ENCODE data around the gene CLCA1.
"Not testable (repeated sequence)": the region's sequence is repeated elsewhere in the genome, so short reads cannot be mapped to it uniquely, and the experiment has no call there.

The CLCA1 gene

DNA sequence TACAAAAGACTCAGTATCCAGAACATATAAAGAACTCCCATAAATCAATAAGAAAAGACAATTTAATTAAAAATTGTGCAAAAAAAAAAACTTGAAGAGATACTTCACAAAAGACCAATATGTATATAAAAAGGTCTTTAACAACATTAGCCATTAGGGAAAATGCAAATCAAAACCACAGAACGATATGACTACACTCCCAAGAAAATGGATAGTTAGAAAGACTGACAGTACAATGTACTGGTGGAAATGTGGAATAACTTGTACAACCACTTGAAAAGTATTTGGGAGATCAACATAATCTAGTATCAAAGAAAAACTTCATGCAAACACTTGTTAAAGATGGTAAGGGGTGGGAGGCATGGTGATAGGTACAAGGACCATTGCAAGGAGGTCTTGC, 3.9 kb upstream of the CLCA1 start:
- no peak for FAIRE-seq

DNA sequence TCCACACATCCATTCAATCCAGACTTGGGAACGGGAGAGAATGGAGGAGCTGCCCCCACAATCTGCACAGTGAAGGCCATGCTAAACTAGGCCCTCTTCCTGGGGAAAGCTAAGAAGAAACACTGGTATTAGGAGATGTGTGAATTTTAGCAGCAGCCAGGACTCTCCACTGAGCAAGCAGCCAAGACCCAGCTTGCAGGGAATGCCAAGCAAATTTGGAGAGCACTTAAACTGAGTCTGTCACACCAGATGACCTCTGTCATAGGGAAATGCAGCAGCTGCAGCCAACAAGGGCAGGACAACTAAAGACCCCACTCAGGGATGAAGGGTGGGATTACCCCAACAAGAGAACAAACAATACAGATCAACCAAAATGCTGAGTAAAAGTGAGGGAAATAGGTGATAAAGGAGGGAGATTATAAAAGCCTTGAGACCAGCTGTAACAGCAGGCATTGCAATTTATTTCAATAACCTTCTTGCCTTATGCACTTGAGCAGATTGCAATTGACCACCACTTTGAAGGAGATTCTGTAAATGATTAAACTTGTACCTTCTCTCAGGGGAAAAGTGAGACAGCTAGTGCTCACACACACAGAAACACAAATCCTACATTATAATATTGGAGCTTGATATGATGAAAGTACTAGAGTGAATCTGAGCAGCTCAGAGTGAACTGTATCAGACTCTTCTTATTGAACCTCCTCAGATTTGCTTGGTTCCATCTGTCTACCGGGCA, 2.5 kb upstream of the CLCA1 start:
- FAIRE-seq, result no peak

DNA sequence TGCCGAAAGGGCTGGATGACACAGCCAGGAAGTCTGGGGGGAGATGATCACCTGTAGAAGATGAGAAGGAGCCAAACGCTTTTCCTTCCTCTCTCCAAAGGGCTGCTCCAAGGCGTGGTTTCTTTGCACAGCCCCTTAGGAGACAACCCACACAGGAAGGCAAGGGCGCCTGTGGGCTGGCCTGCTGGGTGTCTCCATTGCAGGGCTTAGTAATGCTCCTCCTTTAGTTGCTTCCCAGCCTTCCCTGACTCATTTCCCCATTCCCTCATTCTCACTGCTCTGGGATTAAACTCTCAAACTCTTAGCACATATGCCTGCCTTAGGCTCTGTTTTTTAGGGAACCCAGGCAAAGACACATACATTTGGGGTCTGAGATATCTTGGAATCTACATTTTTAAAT, 1.7 kb upstream of the CLCA1 start:
- FAIRE-seq, result no peak

DNA sequence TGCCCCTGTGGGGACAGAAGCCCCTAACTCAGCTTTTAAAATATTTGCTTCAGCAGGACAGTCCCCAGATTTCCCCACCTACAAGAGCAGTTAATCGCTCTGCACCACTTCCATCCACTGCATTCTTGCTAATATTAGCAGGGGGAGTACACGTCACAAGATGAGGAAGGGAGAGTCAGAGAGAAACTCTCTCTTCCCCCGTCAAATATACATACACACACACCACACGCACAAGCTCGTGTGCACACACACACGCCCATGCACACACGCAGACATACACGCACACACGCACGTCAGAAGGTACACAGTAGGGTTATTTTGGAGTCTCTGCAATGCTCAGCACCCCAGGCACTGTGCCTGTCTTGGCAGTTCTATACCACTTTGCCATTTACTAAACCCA, 2.1 kb downstream of the CLCA1 start:
- FAIRE-seq, result no peak

DNA sequence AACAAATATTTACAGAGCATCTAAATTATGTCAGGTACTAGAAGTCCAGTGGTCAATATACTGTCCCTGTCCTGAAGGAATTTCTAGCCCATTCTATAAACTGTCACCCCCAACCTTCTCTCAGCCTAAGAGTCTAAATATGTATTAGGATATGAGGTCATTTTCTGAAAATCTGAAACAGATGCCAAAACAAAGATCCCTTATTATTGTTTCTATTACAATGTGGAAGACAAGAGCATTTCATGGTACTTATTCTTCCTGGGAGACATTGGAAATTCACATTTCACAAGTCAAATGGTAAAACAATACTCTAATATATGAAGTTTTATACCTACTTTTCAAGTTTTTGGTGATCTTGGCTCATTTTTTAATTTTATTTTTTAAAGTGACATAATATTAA, 2.6 kb downstream of the CLCA1 start:
- no peak for FAIRE-seq

DNA sequence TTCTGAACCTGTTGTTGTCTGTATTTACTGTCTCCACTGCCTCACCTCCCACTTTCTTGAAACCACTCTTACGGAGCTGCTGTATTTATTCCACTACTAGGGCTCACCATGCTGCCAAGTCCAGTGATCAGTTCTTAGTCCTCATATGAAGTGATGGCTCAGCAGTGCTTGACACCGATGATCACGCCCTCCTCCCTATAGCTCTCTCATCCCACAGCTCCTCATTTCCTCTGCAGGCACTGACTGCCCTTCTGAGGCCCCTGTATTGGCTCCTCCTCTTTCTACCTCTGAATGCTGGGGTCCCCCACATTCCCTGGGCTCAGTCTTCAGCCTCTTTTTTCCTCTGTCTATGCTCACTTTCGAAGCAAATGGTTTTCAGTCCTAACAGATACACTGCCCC, 3.4 kb downstream of the CLCA1 start:
- no peak for FAIRE-seq

DNA sequence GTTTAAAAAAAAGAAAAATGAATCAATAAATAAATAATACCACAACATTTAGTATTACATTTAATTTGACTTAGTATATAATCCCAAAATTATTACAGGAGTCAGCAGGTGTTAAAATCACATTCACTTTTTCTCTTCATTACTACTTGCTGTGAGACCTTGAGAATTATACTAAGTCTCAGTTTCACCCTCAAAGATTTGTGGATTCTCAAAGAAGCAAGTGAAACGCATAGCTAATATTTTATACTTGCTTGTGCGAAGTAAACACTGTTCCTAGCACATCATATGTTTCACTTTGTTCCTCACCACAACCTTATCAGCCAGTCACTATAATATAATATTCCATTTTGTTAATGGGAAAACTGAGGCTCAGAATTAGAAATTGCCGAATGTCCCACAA, 4.0 kb downstream of the CLCA1 start:
- FAIRE-seq, result no peak

DNA sequence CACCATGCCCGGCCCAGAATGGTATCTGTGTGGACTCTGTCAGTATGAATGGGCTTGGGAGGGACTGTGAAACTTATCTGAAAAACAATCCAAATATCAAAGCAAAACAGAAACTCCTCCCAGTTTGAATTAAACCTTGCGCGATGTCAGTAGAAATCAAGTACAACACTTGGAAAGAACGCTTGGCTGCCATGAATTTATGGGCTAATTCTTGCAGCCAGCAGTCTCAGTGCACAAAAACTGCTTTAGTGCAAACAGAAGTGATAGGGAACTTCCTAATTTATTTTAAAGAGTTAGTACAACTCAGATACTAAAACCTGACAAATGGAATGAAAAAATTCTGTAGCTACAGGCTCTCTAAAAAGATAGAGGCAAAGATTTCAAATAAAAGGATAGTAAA, 8.5 kb downstream of the CLCA1 start:
- no peak for FAIRE-seq

DNA sequence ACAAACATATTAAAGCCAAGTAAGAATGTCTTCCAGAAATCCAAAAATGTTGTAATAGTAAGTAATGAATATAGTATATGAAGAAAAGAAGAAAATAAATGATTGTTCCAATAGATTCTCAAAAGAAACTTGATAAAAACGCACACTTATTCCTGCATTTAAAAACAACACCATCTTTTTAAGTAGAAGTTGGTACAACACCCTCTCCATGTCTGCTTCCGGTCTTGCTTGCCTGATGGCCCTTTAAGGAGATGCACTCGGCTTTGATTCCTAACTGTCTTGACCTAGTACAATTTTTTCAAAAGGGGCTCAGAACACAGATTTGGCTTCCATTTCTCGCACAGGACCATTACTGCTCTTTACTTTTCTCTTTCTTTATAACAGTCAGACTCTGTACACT, 9.0 kb downstream of the CLCA1 start:
- FAIRE-seq, result no peak

DNA sequence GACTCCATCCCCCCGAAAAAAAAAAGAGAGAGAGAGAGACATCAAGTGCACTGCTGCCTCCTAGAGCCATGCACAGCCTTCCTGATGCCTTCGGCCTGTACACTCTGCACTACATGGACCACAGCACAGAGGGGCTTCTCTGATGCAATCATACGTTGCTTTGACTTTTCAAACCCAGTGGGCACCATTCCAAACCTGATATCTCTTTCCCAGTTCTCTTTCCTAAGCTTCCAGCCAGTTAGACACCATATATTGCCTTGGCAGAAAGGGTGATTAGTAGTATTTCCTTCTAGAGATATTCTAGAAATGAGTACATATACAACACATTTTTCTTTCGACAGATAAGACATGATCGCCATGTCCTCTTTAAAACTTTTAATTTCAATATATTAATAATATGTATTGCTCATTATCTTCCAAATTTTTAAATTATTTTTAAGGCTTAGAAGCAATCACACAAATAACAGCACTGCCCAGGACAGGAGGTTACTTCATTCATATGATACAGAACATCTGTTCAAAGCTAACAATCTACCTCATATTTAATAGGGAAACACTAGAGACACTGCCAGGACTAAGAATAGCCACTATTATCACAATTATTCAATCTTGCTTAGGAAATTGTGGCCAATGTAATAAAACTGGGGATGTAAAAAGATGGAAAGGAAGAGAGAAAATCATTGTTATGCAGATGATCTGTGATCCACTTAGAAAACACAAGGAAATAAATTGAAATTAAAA, 9.9 kb downstream of the CLCA1 start:
- no peak for FAIRE-seq

DNA sequence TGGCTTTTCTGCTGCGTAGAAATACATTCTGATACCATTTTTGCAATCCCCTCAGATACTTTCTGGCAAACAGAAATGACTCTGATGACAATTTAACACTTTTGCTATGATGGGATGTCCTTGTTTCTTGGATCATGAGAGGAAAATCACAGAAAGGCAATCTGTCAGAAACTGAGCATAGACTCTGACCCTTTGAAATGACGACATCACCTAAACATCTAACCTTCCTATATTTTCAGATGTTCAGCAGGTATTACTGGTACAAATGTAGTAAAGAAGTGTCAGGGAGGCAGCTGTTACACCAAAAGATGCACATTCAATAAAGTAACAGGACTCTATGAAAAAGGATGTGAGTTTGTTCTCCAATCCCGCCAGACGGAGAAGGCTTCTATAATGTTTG, 13.2 kb downstream of the CLCA1 start:
- FAIRE-seq, result no peak

DNA sequence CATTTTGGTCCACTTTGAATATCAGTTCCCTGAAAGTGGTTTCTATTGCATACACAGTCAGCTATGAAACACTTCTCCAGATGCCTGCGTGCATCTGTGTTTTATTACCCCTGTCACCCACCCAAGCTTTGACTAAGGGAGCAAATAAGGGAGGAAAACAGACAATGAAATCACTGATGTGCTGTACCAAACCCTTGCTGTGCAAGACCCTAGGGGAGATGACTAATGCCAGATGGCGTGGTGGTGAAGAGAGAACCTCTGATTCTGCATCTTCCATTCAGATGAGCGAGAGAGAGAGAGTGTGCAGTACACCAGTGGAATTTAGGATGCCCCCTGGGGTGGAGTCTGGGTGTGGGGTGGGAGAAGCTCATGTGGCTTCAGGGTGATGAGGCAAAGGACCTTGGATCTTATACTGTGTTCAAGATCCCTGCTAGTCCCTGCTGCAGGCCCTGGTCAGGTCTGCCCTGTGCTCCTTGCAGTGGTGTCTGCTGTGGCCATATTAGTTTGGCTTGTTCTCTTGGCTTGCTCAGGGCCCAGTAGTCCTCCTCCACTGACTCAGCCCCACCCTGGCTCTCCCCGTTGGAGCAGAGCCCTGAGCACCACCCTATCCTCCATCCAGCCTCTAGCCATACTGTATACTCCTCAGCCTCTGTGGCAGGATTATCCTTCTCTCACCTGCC, 18.5 kb downstream of the CLCA1 start:
- FAIRE-seq, result peak; percentile 80

DNA sequence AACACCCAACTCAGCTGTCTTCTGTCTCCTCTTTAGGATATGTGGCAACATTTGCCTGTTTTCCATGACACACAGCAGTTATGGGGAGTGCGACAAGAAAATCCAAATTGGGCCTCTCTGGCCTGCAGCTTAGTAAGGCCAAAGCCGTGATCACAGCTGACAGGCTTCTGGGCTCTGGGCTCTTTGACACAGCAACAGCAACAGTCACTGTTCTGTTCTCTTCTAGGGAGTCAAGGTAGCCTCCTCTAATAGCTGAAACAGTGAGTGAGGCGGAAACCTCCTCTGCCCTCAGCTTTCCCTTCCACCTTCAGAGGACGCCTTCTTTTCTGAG, 19.0 kb downstream of the CLCA1 start:
- FAIRE-seq, result no peak

DNA sequence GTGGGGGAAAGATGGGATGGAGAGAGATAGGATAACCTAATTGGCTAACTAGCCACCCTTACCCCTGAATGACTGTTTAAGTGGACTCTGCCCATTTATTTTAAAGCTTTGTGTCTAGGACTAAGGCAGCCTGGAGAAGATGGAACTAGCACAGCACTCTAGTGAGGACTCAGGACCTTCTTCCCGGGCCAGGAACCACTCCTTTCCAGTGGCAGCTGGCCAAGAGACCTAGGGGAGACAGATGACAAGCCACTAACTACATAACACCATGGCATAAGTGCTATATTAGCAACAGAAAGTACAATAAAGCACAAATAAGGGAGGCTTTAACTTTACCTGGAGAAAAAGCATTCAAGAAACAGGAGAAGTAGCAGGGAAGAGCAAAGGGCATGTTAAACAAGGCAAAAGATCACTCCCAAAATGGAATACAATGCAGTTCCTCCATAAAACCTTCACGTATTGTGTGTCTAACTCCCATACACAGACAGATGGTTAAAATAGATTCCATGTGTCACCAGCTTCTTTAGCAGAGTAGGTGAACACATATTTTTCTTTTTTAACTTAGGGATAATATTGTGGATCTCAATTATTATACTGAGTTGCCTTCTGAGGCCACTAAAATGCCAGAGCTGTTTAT, 20.6 kb downstream of the CLCA1 start:
- no peak for FAIRE-seq

DNA sequence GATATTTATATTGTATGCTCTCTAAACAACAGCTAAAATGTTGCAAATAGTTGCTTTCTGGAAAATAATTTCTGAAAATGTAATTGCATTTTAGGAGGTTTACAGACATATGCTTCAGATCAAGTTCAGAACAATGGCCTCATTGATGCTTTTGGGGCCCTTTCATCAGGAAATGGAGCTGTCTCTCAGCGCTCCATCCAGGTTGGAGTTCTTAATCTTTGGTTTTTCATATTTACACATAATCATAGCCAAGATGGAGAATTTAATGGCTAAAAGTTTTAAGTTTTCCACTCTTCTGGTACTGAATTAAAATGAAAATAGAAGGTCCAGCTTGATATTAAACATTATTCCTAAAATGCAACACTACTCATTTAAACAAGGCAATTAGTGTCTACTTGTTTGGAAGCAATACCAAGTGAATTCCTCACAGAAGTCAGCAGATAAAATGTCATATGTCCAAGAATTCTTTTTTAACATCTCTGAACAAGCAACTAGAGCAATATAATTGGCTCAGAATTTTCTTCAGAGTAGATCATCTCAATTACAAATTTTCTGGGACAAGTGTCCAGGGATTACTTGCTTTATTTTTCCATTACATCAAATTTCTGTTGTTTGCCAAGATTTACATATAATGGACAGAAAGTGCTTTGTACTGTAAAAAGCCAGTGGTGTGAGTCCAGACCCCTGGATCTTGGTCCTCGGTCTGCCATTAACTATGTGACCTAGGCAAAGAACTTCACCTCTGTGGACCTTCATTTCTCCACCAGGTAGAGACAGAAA, 22.6 kb downstream of the CLCA1 start:
- FAIRE-seq, result no peak

DNA sequence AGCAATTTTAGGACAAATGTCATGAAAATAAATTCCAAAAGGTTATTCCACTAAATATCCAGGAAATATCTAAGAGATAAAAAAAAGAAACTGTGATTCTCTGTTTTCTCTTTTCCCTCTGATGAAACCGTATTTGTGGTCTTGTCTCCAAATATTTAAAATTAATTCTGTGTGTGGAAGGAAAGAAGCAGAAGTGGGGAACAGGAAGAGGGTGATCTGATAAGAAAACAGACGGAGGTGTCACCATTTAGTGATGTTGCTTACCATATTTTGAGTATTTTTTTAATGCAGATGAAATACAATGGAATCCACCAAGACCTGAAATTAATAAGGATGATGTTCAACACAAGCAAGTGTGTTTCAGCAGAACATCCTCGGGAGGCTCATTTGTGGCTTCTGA, 29.6 kb downstream of the CLCA1 start:
- FAIRE-seq, result no peak

DNA sequence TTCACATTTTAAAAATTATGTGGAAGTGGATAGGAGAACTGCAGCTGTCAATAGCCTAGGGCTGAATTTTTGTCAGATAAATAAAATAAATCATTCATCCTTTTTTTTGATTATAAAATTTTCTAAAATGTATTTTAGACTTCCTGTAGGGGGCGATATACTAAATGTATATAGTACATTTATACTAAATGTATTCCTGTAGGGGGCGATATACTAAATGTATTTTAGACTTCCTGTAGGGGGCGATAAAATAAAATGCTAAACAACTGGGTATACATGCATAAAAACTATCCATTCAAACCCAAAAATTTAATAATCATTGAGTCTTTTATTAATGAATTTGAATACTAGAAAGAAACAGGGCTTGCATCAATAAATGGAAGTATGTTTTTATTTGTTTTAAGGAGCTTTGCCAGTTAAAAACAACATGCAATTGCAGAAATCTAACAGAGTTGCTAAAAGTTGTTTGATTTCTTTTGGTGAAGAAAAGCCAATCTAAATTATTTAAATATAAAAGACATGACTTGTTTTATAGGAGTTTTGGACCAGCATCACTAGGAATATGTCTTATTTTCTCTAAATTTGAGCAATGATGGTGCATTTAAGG, 31.4 kb downstream of the CLCA1 start:
- no peak for FAIRE-seq

DNA sequence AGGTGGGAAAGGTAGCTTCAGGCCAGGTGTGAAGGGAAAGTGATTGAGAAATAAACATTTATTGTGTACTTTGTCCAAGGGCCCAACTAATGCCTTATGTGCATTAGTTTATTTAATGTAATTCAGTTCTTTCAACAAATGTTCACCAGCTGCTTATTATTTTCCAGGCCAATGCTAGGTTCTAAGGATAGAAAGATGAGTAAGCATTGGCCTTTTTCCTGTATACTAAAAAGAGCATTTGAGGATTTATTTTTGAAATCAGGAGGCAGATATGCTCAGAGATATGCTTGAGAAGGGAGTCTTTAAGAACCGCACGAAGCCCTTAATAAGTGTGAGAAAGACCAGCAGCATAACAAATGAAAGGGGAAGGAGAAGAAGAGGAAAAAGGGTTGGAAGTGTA, 32.0 kb downstream of the CLCA1 start:
- no peak for FAIRE-seq

DNA sequence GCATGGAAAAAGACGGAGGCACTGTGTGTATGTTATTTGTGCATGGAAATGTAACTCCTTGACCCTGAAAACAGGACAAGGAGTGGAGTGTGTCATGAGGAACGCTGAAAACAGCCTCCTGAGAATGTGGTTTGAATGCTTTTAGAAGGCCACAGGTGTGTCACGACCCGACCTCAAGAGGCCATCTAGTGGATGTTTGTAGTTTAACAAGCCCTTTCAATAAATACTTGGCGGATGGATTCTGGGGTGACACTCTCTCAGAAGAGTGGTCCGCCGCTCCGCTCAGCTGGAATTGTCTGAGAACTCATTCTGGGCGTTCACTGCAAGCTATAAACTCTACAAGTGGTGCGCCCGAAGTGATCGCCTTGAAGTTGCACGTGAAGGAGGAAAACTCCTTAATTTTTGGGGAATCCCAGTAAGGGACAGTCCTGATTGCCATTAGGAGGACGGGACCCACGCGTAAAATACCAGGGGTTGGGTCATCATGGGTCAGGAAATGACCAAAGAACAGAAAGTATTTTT, 33.5 kb downstream of the CLCA1 start:
- not testable (repeated sequence) for FAIRE-seq

DNA sequence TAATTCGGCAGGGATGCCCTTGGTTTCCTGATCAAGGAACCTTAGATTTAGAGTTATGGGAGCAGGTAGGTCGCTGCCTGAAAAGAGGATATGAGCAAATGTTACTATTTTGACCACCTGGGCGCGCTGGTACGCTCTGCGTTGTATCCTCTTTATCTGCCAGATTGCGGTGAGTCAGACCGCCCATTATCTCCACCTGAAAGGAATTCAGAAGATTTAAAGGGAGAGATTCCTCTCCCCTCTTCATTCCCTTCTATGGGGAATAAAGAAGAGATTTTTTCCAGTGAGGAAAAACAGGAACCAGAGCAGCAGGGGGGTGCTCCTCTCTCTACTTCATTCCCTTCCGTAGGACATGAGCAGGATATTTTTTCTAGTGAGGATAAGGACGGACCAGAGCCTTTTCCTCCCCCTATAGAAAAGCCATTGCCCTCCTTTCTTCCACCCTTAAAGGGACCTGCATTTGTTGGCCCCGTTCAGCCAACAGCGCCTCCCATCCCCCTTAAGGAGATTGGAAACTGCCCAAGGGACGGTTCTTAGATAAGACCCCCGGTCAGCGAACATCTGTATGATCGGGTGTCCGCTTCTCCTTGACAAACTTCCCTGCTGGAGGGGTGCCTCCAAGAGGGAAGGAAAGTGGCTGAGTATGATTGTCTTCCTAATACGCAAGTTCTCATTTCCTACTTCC, 34.1 kb downstream of the CLCA1 start:
- no peak for FAIRE-seq

DNA sequence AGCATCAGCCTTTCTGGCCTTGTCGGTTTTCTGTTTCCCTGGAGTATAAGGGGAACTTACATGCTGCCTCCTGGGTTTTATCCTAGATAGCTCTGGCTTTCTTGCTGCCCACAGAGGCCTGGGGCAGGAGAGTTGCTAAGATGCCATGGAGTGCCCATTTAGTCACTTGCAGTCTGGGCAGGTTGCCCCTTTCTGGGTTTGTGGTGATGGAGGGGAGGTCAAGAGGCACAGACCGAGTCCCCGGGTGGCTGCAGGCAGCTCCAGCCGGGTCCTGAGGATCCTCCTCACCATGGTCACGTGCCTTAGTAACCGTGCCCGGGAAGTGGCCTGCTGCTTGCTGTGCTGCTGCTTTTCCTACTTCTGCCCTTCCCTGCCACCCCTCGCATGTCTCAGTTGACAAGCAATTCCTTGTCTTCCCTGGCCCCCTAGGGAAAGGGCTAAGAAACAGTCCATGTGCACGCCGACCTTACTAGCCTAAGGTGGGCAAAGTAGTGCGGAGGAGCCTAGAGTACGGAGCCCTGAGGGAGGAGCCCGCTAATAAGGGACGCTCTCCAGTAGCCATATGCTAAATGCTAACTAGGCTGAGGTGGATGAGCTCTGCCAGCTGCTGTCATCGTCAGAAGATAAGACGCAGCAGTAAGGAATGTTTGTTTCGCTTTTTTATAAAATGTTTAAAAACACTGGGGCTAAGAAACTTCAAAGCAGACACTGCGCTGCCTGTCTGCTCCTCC, 34.8 kb downstream of the CLCA1 start:
- no peak for FAIRE-seq
